Measurements from ENCODE around the gene FMN1.

Gene FMN1

GRCh38 chr15:32823750-32824149 is 370.8 kb downstream of the FMN1 start:
- Histone ChIP-seq H3K27me3 (ENCODE audit: control insufficient read depth in 1 of 2, insufficient read depth in 2 of 2, low read length in 2 of 2) (no peaks in the 10 kb centered on the region), H3K4me3 (ENCODE audit: low read depth in 1 of 2, low read length in 2 of 2) (no peak overlapping the region), H3K9ac (ENCODE audit: low read depth in 1 of 2, low read length in 2 of 2) (no peak overlapping the region), H3K36me3 (ENCODE audit: control insufficient read depth in 1 of 2, insufficient read depth in 2 of 2, low read length in 2 of 2) (no peaks in the 10 kb centered on the region), H3K27ac (ENCODE audit: low read depth, low read length) (no peak overlapping the region), H3K9me3 (ENCODE audit: control insufficient read depth in 1 of 2, low read length in 2 of 2) (no peaks in the 10 kb centered on the region), H3K4me1 (ENCODE audit: control insufficient read depth in 1 of 2, insufficient read depth in 2 of 2, low read length in 2 of 2) (no peaks in the 10 kb centered on the region)

GRCh38 chr15:32822739-32823138 is 371.8 kb downstream of the FMN1 start:
- no peaks in the 10 kb centered on the region for H3K9me3 ChIP-seq (ENCODE audit: control insufficient read depth in 1 of 2, low read length in 2 of 2)
- H3K27ac ChIP-seq (ENCODE audit: low read depth, low read length) = no peak overlapping the region
- H3K36me3 ChIP-seq (ENCODE audit: control insufficient read depth in 1 of 2, insufficient read depth in 2 of 2, low read length in 2 of 2) = no peaks in the 10 kb centered on the region
- no peaks in the 10 kb centered on the region for H3K4me1 ChIP-seq (ENCODE audit: control insufficient read depth in 1 of 2, insufficient read depth in 2 of 2, low read length in 2 of 2)
- H3K27me3 ChIP-seq (ENCODE audit: control insufficient read depth in 1 of 2, insufficient read depth in 2 of 2, low read length in 2 of 2) = no peaks in the 10 kb centered on the region
- no peak overlapping the region for H3K4me3 ChIP-seq (ENCODE audit: low read depth in 1 of 2, low read length in 2 of 2)
- H3K9ac ChIP-seq (ENCODE audit: low read depth in 1 of 2, low read length in 2 of 2) = no peak overlapping the region

- H3K27ac ChIP-seq (ENCODE audit: low read depth, low read length) = no peak overlapping the region
- no peaks in the 10 kb centered on the region for H3K4me1 ChIP-seq (ENCODE audit: control insufficient read depth in 1 of 2, insufficient read depth in 2 of 2, low read length in 2 of 2)
- no peaks in the 10 kb centered on the region for H3K27me3 ChIP-seq (ENCODE audit: control insufficient read depth in 1 of 2, insufficient read depth in 2 of 2, low read length in 2 of 2)
- no peak overlapping the region for H3K9ac ChIP-seq (ENCODE audit: low read depth in 1 of 2, low read length in 2 of 2)
- H3K9me3 ChIP-seq (ENCODE audit: control insufficient read depth in 1 of 2, low read length in 2 of 2) = no peaks in the 10 kb centered on the region
- no peaks in the 10 kb centered on the region for H3K36me3 ChIP-seq (ENCODE audit: control insufficient read depth in 1 of 2, insufficient read depth in 2 of 2, low read length in 2 of 2)
- H3K4me3 ChIP-seq (ENCODE audit: low read depth in 1 of 2, low read length in 2 of 2) = no peak overlapping the region
Observed at GRCh38 chr15:32819448-32819847, 375.1 kb downstream of the FMN1 start.

- Histone ChIP-seq H3K36me3 (ENCODE audit: control insufficient read depth in 1 of 2, insufficient read depth in 2 of 2, low read length in 2 of 2) (no peaks in the 10 kb centered on the region), H3K4me1 (ENCODE audit: control insufficient read depth in 1 of 2, insufficient read depth in 2 of 2, low read length in 2 of 2) (no peaks in the 10 kb centered on the region), H3K27ac (ENCODE audit: low read depth, low read length) (no peak overlapping the region), H3K27me3 (ENCODE audit: control insufficient read depth in 1 of 2, insufficient read depth in 2 of 2, low read length in 2 of 2) (no peaks in the 10 kb centered on the region), H3K9me3 (ENCODE audit: control insufficient read depth in 1 of 2, low read length in 2 of 2) (no peaks in the 10 kb centered on the region), H3K4me3 (ENCODE audit: low read depth in 1 of 2, low read length in 2 of 2) (no peak overlapping the region), H3K9ac (ENCODE audit: low read depth in 1 of 2, low read length in 2 of 2) (no peak overlapping the region)
Observed at GRCh38 chr15:32818758-32819447, 375.6 kb downstream of the FMN1 start.

GRCh38 chr15:32817577-32817976 is 376.9 kb downstream of the FMN1 start:
- Histone ChIP-seq H3K4me3 (ENCODE audit: low read depth in 1 of 2, low read length in 2 of 2) (no peak overlapping the region), H3K36me3 (ENCODE audit: control insufficient read depth in 1 of 2, insufficient read depth in 2 of 2, low read length in 2 of 2) (no peaks in the 10 kb centered on the region), H3K27me3 (ENCODE audit: control insufficient read depth in 1 of 2, insufficient read depth in 2 of 2, low read length in 2 of 2) (no peaks in the 10 kb centered on the region), H3K4me1 (ENCODE audit: control insufficient read depth in 1 of 2, insufficient read depth in 2 of 2, low read length in 2 of 2) (no peaks in the 10 kb centered on the region), H3K27ac (ENCODE audit: low read depth, low read length) (no peak overlapping the region), H3K9me3 (ENCODE audit: control insufficient read depth in 1 of 2, low read length in 2 of 2) (no peaks in the 10 kb centered on the region), H3K9ac (ENCODE audit: low read depth in 1 of 2, low read length in 2 of 2) (no peak overlapping the region)

- H3K36me3 ChIP-seq (ENCODE audit: control insufficient read depth in 1 of 2, insufficient read depth in 2 of 2, low read length in 2 of 2) = no peaks in the 10 kb centered on the region
- no peaks in the 10 kb centered on the region for H3K27me3 ChIP-seq (ENCODE audit: control insufficient read depth in 1 of 2, insufficient read depth in 2 of 2, low read length in 2 of 2)
- peaks cover 0 to 3% of the 10 kb centered on the region in 2 donors for H3K9me3 ChIP-seq (ENCODE audit: control insufficient read depth in 1 of 2, low read length in 2 of 2)
- no peak overlapping the region for H3K27ac ChIP-seq (ENCODE audit: low read depth, low read length)
- H3K9ac ChIP-seq (ENCODE audit: low read depth in 1 of 2, low read length in 2 of 2) = no peak overlapping the region
- H3K4me1 ChIP-seq (ENCODE audit: control insufficient read depth in 1 of 2, insufficient read depth in 2 of 2, low read length in 2 of 2) = no peaks in the 10 kb centered on the region
- H3K4me3 ChIP-seq (ENCODE audit: low read depth in 1 of 2, low read length in 2 of 2) = no peak overlapping the region
Observed at GRCh38 chr15:32807331-32807730, 387.2 kb downstream of the FMN1 start.

- H3K4me1 ChIP-seq (ENCODE audit: control insufficient read depth in 1 of 2, insufficient read depth in 2 of 2, low read length in 2 of 2) = no peaks in the 10 kb centered on the region
- H3K27ac ChIP-seq (ENCODE audit: low read depth, low read length) = no peak overlapping the region
- H3K36me3 ChIP-seq (ENCODE audit: control insufficient read depth in 1 of 2, insufficient read depth in 2 of 2, low read length in 2 of 2) = no peaks in the 10 kb centered on the region
- H3K4me3 ChIP-seq (ENCODE audit: low read depth in 1 of 2, low read length in 2 of 2) = no peak overlapping the region
- no peak overlapping the region for H3K9ac ChIP-seq (ENCODE audit: low read depth in 1 of 2, low read length in 2 of 2)
- no peaks in the 10 kb centered on the region for H3K27me3 ChIP-seq (ENCODE audit: control insufficient read depth in 1 of 2, insufficient read depth in 2 of 2, low read length in 2 of 2)
- peaks cover 0 to 3% of the 10 kb centered on the region in 2 donors for H3K9me3 ChIP-seq (ENCODE audit: control insufficient read depth in 1 of 2, low read length in 2 of 2)
Observed at GRCh38 chr15:32803631-32804030, 390.9 kb downstream of the FMN1 start.

GRCh38 chr15:32802286-32802936 is 392.1 kb downstream of the FMN1 start:
- no peak overlapping the region for H3K4me3 ChIP-seq (ENCODE audit: low read depth in 1 of 2, low read length in 2 of 2)
- H3K4me1 ChIP-seq (ENCODE audit: control insufficient read depth in 1 of 2, insufficient read depth in 2 of 2, low read length in 2 of 2) = no peaks in the 10 kb centered on the region
- no peak overlapping the region for H3K27ac ChIP-seq (ENCODE audit: low read depth, low read length)
- H3K9me3 ChIP-seq (ENCODE audit: control insufficient read depth in 1 of 2, low read length in 2 of 2) = peaks cover 0 to 3% of the 10 kb centered on the region in 2 donors
- H3K27me3 ChIP-seq (ENCODE audit: control insufficient read depth in 1 of 2, insufficient read depth in 2 of 2, low read length in 2 of 2) = no peaks in the 10 kb centered on the region
- H3K9ac ChIP-seq (ENCODE audit: low read depth in 1 of 2, low read length in 2 of 2) = no peak overlapping the region
- H3K36me3 ChIP-seq (ENCODE audit: control insufficient read depth in 1 of 2, insufficient read depth in 2 of 2, low read length in 2 of 2) = no peaks in the 10 kb centered on the region

- H3K9ac ChIP-seq (ENCODE audit: low read depth in 1 of 2, low read length in 2 of 2) = no peak overlapping the region
Observed at GRCh38 chr15:32799936-32800535, 394.5 kb downstream of the FMN1 start.

GRCh38 chr15:32796856-32797255 is 397.7 kb downstream of the FMN1 start:
- Histone ChIP-seq H3K9ac (ENCODE audit: low read depth in 1 of 2, low read length in 2 of 2) (no peak overlapping the region), H3K9me3 (ENCODE audit: control insufficient read depth in 1 of 2, low read length in 2 of 2) (no peaks in the 10 kb centered on the region), H3K27ac (ENCODE audit: low read depth, low read length) (no peak overlapping the region), H3K27me3 (ENCODE audit: control insufficient read depth in 1 of 2, insufficient read depth in 2 of 2, low read length in 2 of 2) (no peaks in the 10 kb centered on the region), H3K36me3 (ENCODE audit: control insufficient read depth in 1 of 2, insufficient read depth in 2 of 2, low read length in 2 of 2) (no peaks in the 10 kb centered on the region), H3K4me3 (ENCODE audit: low read depth in 1 of 2, low read length in 2 of 2) (no peak overlapping the region), H3K4me1 (ENCODE audit: control insufficient read depth in 1 of 2, insufficient read depth in 2 of 2, low read length in 2 of 2) (no peaks in the 10 kb centered on the region)

More at GRCh38 chr15:32799936-32800535, 394.5 kb downstream of the FMN1 start:
- no peak overlapping the region for H3K4me3 ChIP-seq (ENCODE audit: low read depth in 1 of 2, low read length in 2 of 2)
- H3K27ac ChIP-seq (ENCODE audit: low read depth, low read length) = no peak overlapping the region
- no peaks in the 10 kb centered on the region for H3K36me3 ChIP-seq (ENCODE audit: control insufficient read depth in 1 of 2, insufficient read depth in 2 of 2, low read length in 2 of 2)
- no peaks in the 10 kb centered on the region for H3K4me1 ChIP-seq (ENCODE audit: control insufficient read depth in 1 of 2, insufficient read depth in 2 of 2, low read length in 2 of 2)
- no peaks in the 10 kb centered on the region for H3K27me3 ChIP-seq (ENCODE audit: control insufficient read depth in 1 of 2, insufficient read depth in 2 of 2, low read length in 2 of 2)
- peaks cover 0 to 3% of the 10 kb centered on the region in 2 donors for H3K9me3 ChIP-seq (ENCODE audit: control insufficient read depth in 1 of 2, low read length in 2 of 2)

Measured in duodenal mucosa (tissue), 2 donors.